Activated naive CD8-positive, alpha-beta T cell treated with anti-CD3 and anti-CD28 coated beads, Interleukin-2, amount 50 U/mL, for 24 hours (primary cell): ENCODE measurements around the gene KLB.
"Not testable (repeated sequence)": the region's sequence is repeated elsewhere in the genome, so short reads cannot be mapped to it uniquely, and the experiment has no call there.

Experiments
- ATAC-seq: fragments of 150-1000 bp; cut with Tn5 transposase; one replicate; pipeline ENCODE4 v1.10.0; 2021
- DNase-seq: peaks from one replicate; pipeline ENCODE4 v3.0.0; 2021
- H3K27ac Mint-ChIP-seq: one replicate; pipeline ENCODE4 v1.8.0; 2021; ENCODE audit warnings: mild to moderate bottlenecking, mixed read lengths
- H3K27me3 Mint-ChIP-seq: one replicate; pipeline ENCODE4 v1.8.0; 2021; ENCODE audit warnings: mixed read lengths
- H3K36me3 Mint-ChIP-seq: one replicate; pipeline ENCODE4 v1.8.0; 2021; ENCODE audit warnings: low read depth, mixed read lengths
- H3K4me1 Mint-ChIP-seq: one replicate; pipeline ENCODE4 v1.8.0; 2021; ENCODE audit warnings: mixed read lengths
- H3K4me3 Mint-ChIP-seq: one replicate; pipeline ENCODE4 v1.8.0; 2021; ENCODE audit warnings: mild to moderate bottlenecking, moderate library complexity, mixed read lengths
- H3K9me3 Mint-ChIP-seq: one replicate; pipeline ENCODE4 v1.8.0; 2021; ENCODE audit warnings: mixed read lengths

The KLB gene

GRCh38 chr4:39394706-39395105, 12.0 kb upstream of the KLB start:
- no peak for DNase-seq
- Mint-ChIP-seq H3K4me1 (no peaks in the 10 kb centered on the region), H3K36me3 (no peaks in the 10 kb centered on the region), H3K27ac (no peak overlapping the region), H3K9me3 (no peaks in the 10 kb centered on the region), H3K27me3 (no peaks in the 10 kb centered on the region), H3K4me3 (no peak overlapping the region)
- ATAC-seq, result no peak

- not testable (repeated sequence) for H3K36me3 Mint-ChIP-seq, H3K27me3 Mint-ChIP-seq, DNase-seq, H3K27ac Mint-ChIP-seq, ATAC-seq, H3K4me1 Mint-ChIP-seq, H3K4me3 Mint-ChIP-seq, H3K9me3 Mint-ChIP-seq
These were observed 5.1 kb upstream of the KLB start for GRCh38 chr4:39401640-39402039.

GRCh38 chr4:39407584-39407885, 805 bp downstream of the KLB start:
- Mint-ChIP-seq H3K9me3 (no peaks in the 10 kb centered on the region), H3K4me3 (no peak overlapping the region), H3K27me3 (peaks cover 3% of the 10 kb centered on the region), H3K4me1 (no peaks in the 10 kb centered on the region), H3K27ac (no peak overlapping the region), H3K36me3 (no peaks in the 10 kb centered on the region)
- ATAC-seq (no peak), DNase-seq (no peak)

- Mint-ChIP-seq H3K4me1 (no peaks in the 10 kb centered on the region), H3K4me3 (no peak overlapping the region), H3K9me3 (no peaks in the 10 kb centered on the region), H3K36me3 (no peaks in the 10 kb centered on the region), H3K27me3 (peaks cover 3% of the 10 kb centered on the region), H3K27ac (no peak overlapping the region)
- DNase-seq (no peak), ATAC-seq (no peak)
These were observed 3.7 kb downstream of the KLB start for GRCh38 chr4:39410415-39410814.

GRCh38 chr4:39411561-39411960, 4.8 kb downstream of the KLB start:
- DNase-seq, H3K9me3 Mint-ChIP-seq, ATAC-seq, H3K36me3 Mint-ChIP-seq, H3K4me1 Mint-ChIP-seq, H3K27me3 Mint-ChIP-seq, H3K4me3 Mint-ChIP-seq, H3K27ac Mint-ChIP-seq: not testable (repeated sequence)

- Mint-ChIP-seq H3K4me1 (no peaks in the 10 kb centered on the region), H3K36me3 (no peaks in the 10 kb centered on the region), H3K27ac (no peak overlapping the region), H3K27me3 (no peaks in the 10 kb centered on the region), H3K4me3 (no peak overlapping the region), H3K9me3 (no peaks in the 10 kb centered on the region)
- ATAC-seq, result no peak
- no peak for DNase-seq
These were observed 9.1 kb downstream of the KLB start for GRCh38 chr4:39415678-39416283.

GRCh38 chr4:39422247-39422646, 15.5 kb downstream of the KLB start:
- no peak for DNase-seq
- H3K9me3 Mint-ChIP-seq, result no peaks in the 10 kb centered on the region
- no peak overlapping the region for H3K4me3 Mint-ChIP-seq
- no peaks in the 10 kb centered on the region for H3K36me3 Mint-ChIP-seq
- no peak overlapping the region for H3K27ac Mint-ChIP-seq
- H3K4me1 Mint-ChIP-seq, result no peaks in the 10 kb centered on the region
- no peak for ATAC-seq
- H3K27me3 Mint-ChIP-seq, result no peaks in the 10 kb centered on the region

GRCh38 chr4:39425297-39425696, 18.6 kb downstream of the KLB start:
- not testable (repeated sequence) for H3K27me3 Mint-ChIP-seq, H3K4me1 Mint-ChIP-seq, H3K4me3 Mint-ChIP-seq, ATAC-seq, H3K27ac Mint-ChIP-seq, H3K36me3 Mint-ChIP-seq, H3K9me3 Mint-ChIP-seq, DNase-seq

GRCh38 chr4:39426728-39427127, 20.0 kb downstream of the KLB start:
- ATAC-seq, result no peak
- Mint-ChIP-seq H3K27ac (no peak overlapping the region), H3K9me3 (no peaks in the 10 kb centered on the region), H3K27me3 (no peaks in the 10 kb centered on the region), H3K4me1 (no peaks in the 10 kb centered on the region), H3K4me3 (no peak overlapping the region), H3K36me3 (no peaks in the 10 kb centered on the region)
- no peak for DNase-seq

- ATAC-seq (no peak), DNase-seq (no peak)
- Mint-ChIP-seq H3K36me3 (no peaks in the 10 kb centered on the region), H3K4me3 (no peak overlapping the region), H3K27me3 (no peaks in the 10 kb centered on the region), H3K27ac (no peak overlapping the region), H3K4me1 (no peaks in the 10 kb centered on the region), H3K9me3 (no peaks in the 10 kb centered on the region)
These were observed 20.9 kb downstream of the KLB start for GRCh38 chr4:39427520-39428114.

GRCh38 chr4:39429476-39430334, 23.0 kb downstream of the KLB start:
- Mint-ChIP-seq H3K36me3 (no peaks in the 10 kb centered on the region), H3K27me3 (no peaks in the 10 kb centered on the region), H3K4me3 (no peak overlapping the region), H3K9me3 (no peaks in the 10 kb centered on the region), H3K4me1 (no peaks in the 10 kb centered on the region), H3K27ac (no peak overlapping the region)
- DNase-seq (no peak), ATAC-seq (no peak)

GRCh38 chr4:39433878-39434492, 27.3 kb downstream of the KLB start:
- H3K4me3 Mint-ChIP-seq, result no peak overlapping the region

GRCh38 chr4:39435659-39436563, 29.2 kb downstream of the KLB start:
- H3K36me3 Mint-ChIP-seq, result no peaks in the 10 kb centered on the region
- ATAC-seq, result no peak
- H3K27me3 Mint-ChIP-seq, result peaks cover 3% of the 10 kb centered on the region
- no peaks in the 10 kb centered on the region for H3K4me1 Mint-ChIP-seq
- no peak overlapping the region for H3K27ac Mint-ChIP-seq
- no peak overlapping the region for H3K4me3 Mint-ChIP-seq
- H3K9me3 Mint-ChIP-seq, result no peaks in the 10 kb centered on the region
- DNase-seq, result no peak

More at GRCh38 chr4:39433878-39434492, 27.3 kb downstream of the KLB start:
- ATAC-seq (no peak), DNase-seq (no peak)
- no peaks in the 10 kb centered on the region for H3K9me3 Mint-ChIP-seq
- H3K27ac Mint-ChIP-seq, result no peak overlapping the region
- H3K4me1 Mint-ChIP-seq, result no peaks in the 10 kb centered on the region
- no peaks in the 10 kb centered on the region for H3K36me3 Mint-ChIP-seq
- peaks cover 3% of the 10 kb centered on the region for H3K27me3 Mint-ChIP-seq

- no peaks in the 10 kb centered on the region for H3K36me3 Mint-ChIP-seq
- ATAC-seq, result no peak
- peaks cover 8% of the 10 kb centered on the region for H3K4me1 Mint-ChIP-seq
- no peak overlapping the region for H3K27ac Mint-ChIP-seq
- no peak overlapping the region for H3K4me3 Mint-ChIP-seq
- H3K27me3 Mint-ChIP-seq, result peaks cover 4% of the 10 kb centered on the region
- H3K9me3 Mint-ChIP-seq, result no peaks in the 10 kb centered on the region
- DNase-seq, result no peak
These were observed 34.9 kb downstream of the KLB start for GRCh38 chr4:39441593-39441992.
